Liver (tissue), 9 donors: ENCODE measurements around the gene TBC1D22B. TPM values are rescaled to one million over a fixed set of nuclear protein-coding genes. Genes with fewer than 3 reads are reported as not detected.

Source experiments
- DNase-seq: peaks from one replicate; pipeline ENCODE4 v3.0.0-alpha.2; 2017; ENCODE audit warnings: low spot score
- H3K27ac ChIP-seq, 2 donors: one replicate each; pipeline ENCODE4 v1.7.0; 2013; ENCODE audit warnings: inconsistent platforms in 2 of 2, low read length in 2 of 2, control low read depth in 1 of 2, low read depth in 1 of 2, mild to moderate bottlenecking in 1 of 2
- H3K27me3 ChIP-seq, 4 donors: one replicate each; pipeline versions ENCODE4 v1.6.1 to v1.7.0; 2013; ENCODE audit warnings: low read length in 3 of 4, inconsistent platforms in 1 of 4, mild to moderate bottlenecking in 1 of 4, moderate library complexity in 1 of 4; ENCODE audit not compliant: control insufficient read depth in 4 of 4, insufficient read depth in 4 of 4
- H3K36me3 ChIP-seq, 4 donors: one replicate each; pipeline versions ENCODE4 v1.6.1 to v1.7.0; 2013; ENCODE audit warnings: low read length in 3 of 4, mild to moderate bottlenecking in 3 of 4, low read depth in 1 of 4, moderate library complexity in 1 of 4; ENCODE audit not compliant: control insufficient read depth in 4 of 4, insufficient read depth in 3 of 4
- H3K4me1 ChIP-seq, 4 donors: one replicate each; pipeline versions ENCODE4 v1.6.1 to v1.7.0; 2013; ENCODE audit warnings: low read length in 3 of 4, mild to moderate bottlenecking in 3 of 4, moderate library complexity in 1 of 4; ENCODE audit not compliant: control insufficient read depth in 4 of 4, insufficient read depth in 4 of 4
- H3K4me3 ChIP-seq, 3 donors: one replicate each; pipeline versions ENCODE4 v1.6.1 to v1.7.0; 2013; ENCODE audit warnings: low read length in 3 of 3, control low read depth in 1 of 3, low read depth in 1 of 3, mild to moderate bottlenecking in 1 of 3
- H3K9ac ChIP-seq, 2 donors: one replicate each; pipeline ENCODE4 v1.7.0; 2013; ENCODE audit warnings: low read length in 2 of 2, mild to moderate bottlenecking in 2 of 2, moderate library complexity in 2 of 2, control low read depth in 1 of 2, low read depth in 1 of 2
- H3K9me3 ChIP-seq, 4 donors: one replicate each; pipeline versions ENCODE4 v1.6.1 to v1.7.0; 2013; ENCODE audit warnings: low read length in 3 of 4; ENCODE audit not compliant: control insufficient read depth in 4 of 4
- EGR1 ChIP-seq, 2 donors: IDR thresholded peaks; 2 replicates each; pipeline ENCODE4 v1.6.1; 2016 to 2018; ENCODE audit warnings: antibody characterized with exemption in 2 of 2, low read depth in 2 of 2
- FOXA1 ChIP-seq: IDR thresholded peaks from 2 replicates; pipeline ENCODE4 v1.6.1; 2016; ENCODE audit warnings: antibody characterized with exemption
- FOXA2 ChIP-seq: IDR thresholded peaks from 2 replicates; pipeline ENCODE4 v1.6.1; 2016; ENCODE audit warnings: antibody characterized with exemption
- GABPA ChIP-seq, 2 donors: IDR thresholded peaks in 1 of 2; conservative IDR thresholded peaks in 1 of 2; 2 replicates each; pipeline ENCODE4 v1.6.1; 2016; ENCODE audit warnings: antibody characterized with exemption in 2 of 2, mild to moderate bottlenecking in 1 of 2, moderate library complexity in 1 of 2
- HNF4A ChIP-seq, 2 donors: conservative IDR thresholded peaks; 2 replicates each; pipeline ENCODE4 v1.6.1; 2016; ENCODE audit warnings: antibody characterized with exemption in 2 of 2, mild to moderate bottlenecking in 2 of 2
- HNF4G ChIP-seq: IDR thresholded peaks from 2 replicates; pipeline ENCODE4 v1.6.1; 2016; ENCODE audit warnings: antibody characterized with exemption
- JUND ChIP-seq, 2 donors: IDR thresholded peaks; 2 replicates each; pipeline ENCODE4 v1.6.1; 2016; ENCODE audit warnings: antibody characterized with exemption in 2 of 2
- NR2F2 ChIP-seq: IDR thresholded peaks from 2 replicates; pipeline ENCODE4 v1.6.1; 2016; ENCODE audit warnings: antibody characterized with exemption
- RAD21 ChIP-seq, 2 donors: IDR thresholded peaks; 2 replicates each; pipeline ENCODE4 v1.6.1; 2016; ENCODE audit warnings: antibody characterized with exemption in 2 of 2, mild to moderate bottlenecking in 2 of 2
- RXRA ChIP-seq, 2 donors: IDR thresholded peaks; 2 replicates each; pipeline ENCODE4 v1.6.1; 2017 to 2018; ENCODE audit warnings: antibody characterized with exemption in 2 of 2, mild to moderate bottlenecking in 1 of 2
- SP1 ChIP-seq: IDR thresholded peaks from 2 replicates; pipeline ENCODE4 v1.6.1; 2018; ENCODE audit warnings: antibody characterized with exemption, mild to moderate bottlenecking
- TAF1 ChIP-seq: conservative IDR thresholded peaks from 2 replicates; pipeline ENCODE4 v1.6.1; 2016; ENCODE audit warnings: antibody characterized with exemption, mild to moderate bottlenecking
- YY1 ChIP-seq: IDR thresholded peaks from 2 replicates; pipeline ENCODE4 v1.6.1; 2016; ENCODE audit warnings: antibody characterized with exemption, mild to moderate bottlenecking
- WGBS: extraction: QIAGEN DNeasy Blood & Tissue Kit; methylation state at CpG from one replicate; pipeline ENCODE4 v1.1.7; 2013; 5-methylcytosine and 5-hydroxymethylcytosine counted together
- polyA plus RNA-seq, 2 donors: library from polyadenylated mRNA; stranded (reverse) in 1 of 2; unstranded in 1 of 2; fragments of 200-250 nt in 1 of 2; fragments of >200 nt in 1 of 2; fragmentation: Nextera tagmentation in 1 of 2; extraction: Ambion mirVana in 1 of 2; gene quantifications; one replicate each; pipeline versions ENCODE4 v1.2.1 to v1.2.3, GENCODE V29; 2013 to 2015
- total RNA-seq, 2 donors: library from RNA; depleted of rRNA; stranded (reverse); fragments of >200 nt; gene quantifications; one replicate each; pipeline ENCODE4 v1.2.3, GENCODE V29; 2014
- TF ChIP-seq, protein P1 (sequence below): IDR thresholded peaks from 2 replicates; pipeline ENCODE4 v1.6.1; 2016; ENCODE audit warnings: antibody characterized with exemption
- TF ChIP-seq, protein P2 (sequence below): fragments of 150-350 bp; IDR thresholded peaks from 2 replicates; pipeline ENCODE4 v1.5.1; 2017; ENCODE audit warnings: improper control_type of control experiment, low read depth, low read length; ENCODE audit not compliant: missing input control
- TF ChIP-seq, protein P3 (sequence below): IDR thresholded peaks from 2 replicates; pipeline ENCODE4 v1.6.1; 2016; ENCODE audit warnings: antibody characterized with exemption
- TF ChIP-seq, protein P4 (sequence below): IDR thresholded peaks from 2 replicates; pipeline ENCODE4 v1.6.1; 2016; ENCODE audit warnings: antibody characterized with exemption
- TF ChIP-seq, protein P5 (sequence below): IDR thresholded peaks from 2 replicates; pipeline ENCODE4 v1.6.1; 2016; ENCODE audit warnings: antibody characterized with exemption, mild to moderate bottlenecking
- donor health status: healthy.
- donor health status: healthy.
- donor health status: healthy.
- donor health status: healthy.
- donor health status: healthy.

The TBC1D22B gene
- total and polyA plus RNA-seq, 4 donors: 1.4 to 10.7 (median 1.9) TPM

DNA sequence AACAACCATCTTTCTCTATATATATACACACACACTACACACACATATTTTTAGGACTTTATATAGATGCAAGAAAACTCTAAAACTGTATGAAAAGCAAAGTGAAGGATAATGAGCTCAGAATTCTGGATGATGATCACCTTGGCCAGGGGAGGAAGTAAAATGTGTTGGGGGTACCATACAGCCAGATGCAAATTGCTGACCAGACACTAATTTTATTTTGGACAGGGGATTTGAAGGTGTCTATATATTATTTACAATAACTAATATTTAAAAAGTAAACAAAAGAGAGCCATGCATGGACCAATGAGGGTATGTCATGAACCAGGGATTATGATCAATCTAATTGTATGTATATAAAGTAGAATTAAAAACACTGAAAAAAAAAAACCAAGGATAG lies 19.8 kb upstream of the TBC1D22B start:
- no peak for DNase-seq
- Histone ChIP-seq H3K36me3 (no peaks in the 10 kb centered on the region), H3K4me1 (peaks cover 0 to 2% (median 0%) of the 10 kb centered on the region in 4 donors), H3K9me3 (no peaks in the 10 kb centered on the region), H3K4me3 (no peak overlapping the region), H3K27me3 (no peaks in the 10 kb centered on the region), H3K9ac (no peak overlapping the region), H3K27ac (no peak overlapping the region)
- no peak for TF ChIP-seq SP1
- TF ChIP-seq RAD21 (IDR thresholded peaks at IDR 0.05): no peak
- no peak for TF ChIP-seq HNF4G
- TF ChIP-seq, protein P1, sequence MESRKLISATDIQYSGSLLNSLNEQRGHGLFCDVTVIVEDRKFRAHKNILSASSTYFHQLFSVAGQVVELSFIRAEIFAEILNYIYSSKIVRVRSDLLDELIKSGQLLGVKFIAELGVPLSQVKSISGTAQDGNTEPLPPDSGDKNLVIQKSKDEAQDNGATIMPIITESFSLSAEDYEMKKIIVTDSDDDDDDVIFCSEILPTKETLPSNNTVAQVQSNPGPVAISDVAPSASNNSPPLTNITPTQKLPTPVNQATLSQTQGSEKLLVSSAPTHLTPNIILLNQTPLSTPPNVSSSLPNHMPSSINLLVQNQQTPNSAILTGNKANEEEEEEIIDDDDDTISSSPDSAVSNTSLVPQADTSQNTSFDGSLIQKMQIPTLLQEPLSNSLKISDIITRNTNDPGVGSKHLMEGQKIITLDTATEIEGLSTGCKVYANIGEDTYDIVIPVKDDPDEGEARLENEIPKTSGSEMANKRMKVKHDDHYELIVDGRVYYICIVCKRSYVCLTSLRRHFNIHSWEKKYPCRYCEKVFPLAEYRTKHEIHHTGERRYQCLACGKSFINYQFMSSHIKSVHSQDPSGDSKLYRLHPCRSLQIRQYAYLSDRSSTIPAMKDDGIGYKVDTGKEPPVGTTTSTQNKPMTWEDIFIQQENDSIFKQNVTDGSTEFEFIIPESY: no peak
- no peak for TF ChIP-seq JUND (IDR thresholded peaks at IDR 0.05)
- TF ChIP-seq GABPA (IDR thresholded peaks at IDR 0.05 in 1 of 2, conservative IDR thresholded peaks at IDR 0.05 in 1 of 2): no peak
- TF ChIP-seq, protein P2, sequence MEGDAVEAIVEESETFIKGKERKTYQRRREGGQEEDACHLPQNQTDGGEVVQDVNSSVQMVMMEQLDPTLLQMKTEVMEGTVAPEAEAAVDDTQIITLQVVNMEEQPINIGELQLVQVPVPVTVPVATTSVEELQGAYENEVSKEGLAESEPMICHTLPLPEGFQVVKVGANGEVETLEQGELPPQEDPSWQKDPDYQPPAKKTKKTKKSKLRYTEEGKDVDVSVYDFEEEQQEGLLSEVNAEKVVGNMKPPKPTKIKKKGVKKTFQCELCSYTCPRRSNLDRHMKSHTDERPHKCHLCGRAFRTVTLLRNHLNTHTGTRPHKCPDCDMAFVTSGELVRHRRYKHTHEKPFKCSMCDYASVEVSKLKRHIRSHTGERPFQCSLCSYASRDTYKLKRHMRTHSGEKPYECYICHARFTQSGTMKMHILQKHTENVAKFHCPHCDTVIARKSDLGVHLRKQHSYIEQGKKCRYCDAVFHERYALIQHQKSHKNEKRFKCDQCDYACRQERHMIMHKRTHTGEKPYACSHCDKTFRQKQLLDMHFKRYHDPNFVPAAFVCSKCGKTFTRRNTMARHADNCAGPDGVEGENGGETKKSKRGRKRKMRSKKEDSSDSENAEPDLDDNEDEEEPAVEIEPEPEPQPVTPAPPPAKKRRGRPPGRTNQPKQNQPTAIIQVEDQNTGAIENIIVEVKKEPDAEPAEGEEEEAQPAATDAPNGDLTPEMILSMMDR: no peak
- no peak for TF ChIP-seq HNF4A (conservative IDR thresholded peaks at IDR 0.05)
- no peak for TF ChIP-seq FOXA2
- TF ChIP-seq TAF1: no peak

DNA sequence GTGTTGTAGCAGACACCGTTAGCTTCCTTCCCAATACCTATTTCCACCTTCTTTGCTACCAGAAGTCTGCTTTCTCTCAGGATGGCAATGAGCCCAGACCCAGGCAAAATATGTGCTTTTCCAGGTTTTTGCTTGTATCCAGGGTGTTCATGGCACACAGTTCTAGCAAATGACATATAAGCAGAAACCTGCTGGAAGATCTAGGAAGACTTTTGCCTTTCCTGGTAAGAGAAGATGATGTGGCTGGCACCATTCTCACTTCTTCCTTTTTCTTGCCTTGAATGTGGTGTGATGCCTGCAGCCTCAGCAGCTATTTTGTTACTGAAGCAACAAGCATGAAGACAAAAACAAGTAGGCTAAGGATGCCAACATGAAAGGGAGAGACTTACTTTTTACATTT lies 19.2 kb upstream of the TBC1D22B start:
- Histone ChIP-seq H3K4me3 (no peak overlapping the region), H3K9ac (no peak overlapping the region), H3K27ac (no peak overlapping the region), H3K4me1 (peaks cover 0 to 2% (median under 1%) of the 10 kb centered on the region in 4 donors), H3K9me3 (no peaks in the 10 kb centered on the region), H3K27me3 (no peaks in the 10 kb centered on the region), H3K36me3 (no peaks in the 10 kb centered on the region)
- TF ChIP-seq, protein P3, sequence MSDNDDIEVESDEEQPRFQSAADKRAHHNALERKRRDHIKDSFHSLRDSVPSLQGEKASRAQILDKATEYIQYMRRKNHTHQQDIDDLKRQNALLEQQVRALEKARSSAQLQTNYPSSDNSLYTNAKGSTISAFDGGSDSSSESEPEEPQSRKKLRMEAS: no peak
- no peak for TF ChIP-seq EGR1 (IDR thresholded peaks at IDR 0.05; ENCODE audit: low read depth in 2 of 2)
- TF ChIP-seq RAD21 (IDR thresholded peaks at IDR 0.05): no peak
- no peak for TF ChIP-seq SP1
- no peak for TF ChIP-seq TAF1
- TF ChIP-seq, protein P4, sequence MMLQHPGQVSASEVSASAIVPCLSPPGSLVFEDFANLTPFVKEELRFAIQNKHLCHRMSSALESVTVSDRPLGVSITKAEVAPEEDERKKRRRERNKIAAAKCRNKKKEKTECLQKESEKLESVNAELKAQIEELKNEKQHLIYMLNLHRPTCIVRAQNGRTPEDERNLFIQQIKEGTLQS: no peak
- no peak for TF ChIP-seq HNF4A (conservative IDR thresholded peaks at IDR 0.05)
- TF ChIP-seq FOXA1: no peak
- TF ChIP-seq, protein P5, sequence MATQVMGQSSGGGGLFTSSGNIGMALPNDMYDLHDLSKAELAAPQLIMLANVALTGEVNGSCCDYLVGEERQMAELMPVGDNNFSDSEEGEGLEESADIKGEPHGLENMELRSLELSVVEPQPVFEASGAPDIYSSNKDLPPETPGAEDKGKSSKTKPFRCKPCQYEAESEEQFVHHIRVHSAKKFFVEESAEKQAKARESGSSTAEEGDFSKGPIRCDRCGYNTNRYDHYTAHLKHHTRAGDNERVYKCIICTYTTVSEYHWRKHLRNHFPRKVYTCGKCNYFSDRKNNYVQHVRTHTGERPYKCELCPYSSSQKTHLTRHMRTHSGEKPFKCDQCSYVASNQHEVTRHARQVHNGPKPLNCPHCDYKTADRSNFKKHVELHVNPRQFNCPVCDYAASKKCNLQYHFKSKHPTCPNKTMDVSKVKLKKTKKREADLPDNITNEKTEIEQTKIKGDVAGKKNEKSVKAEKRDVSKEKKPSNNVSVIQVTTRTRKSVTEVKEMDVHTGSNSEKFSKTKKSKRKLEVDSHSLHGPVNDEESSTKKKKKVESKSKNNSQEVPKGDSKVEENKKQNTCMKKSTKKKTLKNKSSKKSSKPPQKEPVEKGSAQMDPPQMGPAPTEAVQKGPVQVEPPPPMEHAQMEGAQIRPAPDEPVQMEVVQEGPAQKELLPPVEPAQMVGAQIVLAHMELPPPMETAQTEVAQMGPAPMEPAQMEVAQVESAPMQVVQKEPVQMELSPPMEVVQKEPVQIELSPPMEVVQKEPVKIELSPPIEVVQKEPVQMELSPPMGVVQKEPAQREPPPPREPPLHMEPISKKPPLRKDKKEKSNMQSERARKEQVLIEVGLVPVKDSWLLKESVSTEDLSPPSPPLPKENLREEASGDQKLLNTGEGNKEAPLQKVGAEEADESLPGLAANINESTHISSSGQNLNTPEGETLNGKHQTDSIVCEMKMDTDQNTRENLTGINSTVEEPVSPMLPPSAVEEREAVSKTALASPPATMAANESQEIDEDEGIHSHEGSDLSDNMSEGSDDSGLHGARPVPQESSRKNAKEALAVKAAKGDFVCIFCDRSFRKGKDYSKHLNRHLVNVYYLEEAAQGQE: no peak
- no peak for TF ChIP-seq HNF4G
- TF ChIP-seq, protein P1: no peak
- TF ChIP-seq, protein P2: no peak
- TF ChIP-seq JUND (IDR thresholded peaks at IDR 0.05): no peak
- no peak for TF ChIP-seq GABPA (IDR thresholded peaks at IDR 0.05 in 1 of 2, conservative IDR thresholded peaks at IDR 0.05 in 1 of 2)
- TF ChIP-seq FOXA2: no peak
- no peak for TF ChIP-seq NR2F2
- no peak for TF ChIP-seq YY1
- TF ChIP-seq RXRA (IDR thresholded peaks at IDR 0.05): no peak
- WGBS: 89% methylated on average over 1 of the region's 1 CpG
- no peak for DNase-seq
